HG03045 (cell line): ENCODE data around the gene RNGTT.
"Not testable (repeated sequence)": the region's sequence is repeated elsewhere in the genome, so short reads cannot be mapped to it uniquely, and the experiment has no call there.

ENCODE experiments used
- ATAC-seq: cut with Tn5 transposase; IDR thresholded peaks from one replicate; pipeline ENCODE4 v1.9.1; 2021; ENCODE audit warnings: mild to moderate bottlenecking, moderate library complexity; ENCODE audit not compliant: unreplicated experiment

RNGTT gene

DNA sequence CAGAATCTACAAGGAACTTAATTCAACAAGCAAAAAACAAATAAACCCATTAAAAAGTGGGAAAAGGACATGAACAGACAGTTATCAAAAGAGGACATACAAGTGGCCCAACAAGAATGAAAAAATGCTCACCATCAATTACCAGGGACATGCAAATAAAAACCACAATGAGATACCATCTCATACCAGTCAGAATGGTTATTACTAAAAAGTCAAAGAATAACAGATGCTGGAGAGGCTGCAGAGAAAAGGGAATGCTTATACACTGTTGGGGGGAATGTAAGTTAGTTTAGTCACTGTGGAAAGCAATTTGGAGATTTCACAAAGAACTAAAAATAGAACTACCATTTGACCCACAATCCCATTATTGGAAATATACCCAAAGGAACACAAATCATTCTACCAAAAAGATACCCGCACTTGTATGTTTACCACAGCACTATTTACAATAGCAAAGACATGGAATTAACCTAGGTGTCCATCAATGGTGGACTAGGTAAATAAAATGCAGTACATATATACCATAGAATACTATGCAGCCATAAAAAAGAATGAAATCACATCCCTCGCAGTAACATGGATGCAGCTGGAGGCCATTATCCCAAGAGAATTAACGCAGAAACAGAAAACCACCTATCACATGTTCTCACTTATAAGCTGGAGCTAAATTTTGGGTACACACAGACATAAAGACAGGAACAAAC is 48.4 kb downstream of the RNGTT start:
- ATAC-seq = no peak

DNA sequence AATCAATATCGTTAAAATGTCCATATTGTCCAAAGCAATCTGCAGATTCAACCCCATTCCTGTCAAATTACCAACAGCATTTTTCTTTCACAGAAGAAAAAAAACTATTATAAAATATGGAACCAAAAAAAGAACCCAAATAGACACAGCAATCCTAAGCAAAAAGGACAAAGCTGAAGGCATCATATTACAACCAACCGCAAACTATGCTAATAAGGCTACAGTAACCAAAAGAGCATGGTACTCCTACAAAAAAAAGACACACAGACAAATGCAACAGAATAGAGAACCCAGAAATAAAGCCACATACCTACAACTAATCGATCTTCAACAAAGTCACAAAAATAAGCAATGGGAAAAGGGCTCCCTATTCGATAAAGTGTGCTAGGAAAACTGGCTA is 49.2 kb downstream of the RNGTT start:
- ATAC-seq = no peak

DNA sequence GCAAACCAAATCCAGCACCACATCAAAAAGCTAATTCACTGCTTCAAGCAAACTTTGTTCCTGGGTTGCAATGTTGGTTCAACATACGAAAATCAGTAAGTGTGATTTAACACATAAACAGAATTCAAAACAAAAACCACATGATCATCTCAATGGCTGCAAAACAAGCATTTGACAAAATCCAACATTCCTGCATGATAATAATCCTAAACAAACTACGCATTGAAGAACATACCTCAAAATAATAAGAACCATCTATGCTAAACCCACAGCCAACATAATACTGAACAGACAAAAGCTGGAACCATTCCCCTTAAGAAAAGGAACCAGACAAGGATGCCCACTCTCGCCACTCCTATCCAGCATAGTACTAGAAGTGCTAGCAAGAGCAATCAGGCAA is 49.9 kb downstream of the RNGTT start:
- no peak for ATAC-seq

DNA sequence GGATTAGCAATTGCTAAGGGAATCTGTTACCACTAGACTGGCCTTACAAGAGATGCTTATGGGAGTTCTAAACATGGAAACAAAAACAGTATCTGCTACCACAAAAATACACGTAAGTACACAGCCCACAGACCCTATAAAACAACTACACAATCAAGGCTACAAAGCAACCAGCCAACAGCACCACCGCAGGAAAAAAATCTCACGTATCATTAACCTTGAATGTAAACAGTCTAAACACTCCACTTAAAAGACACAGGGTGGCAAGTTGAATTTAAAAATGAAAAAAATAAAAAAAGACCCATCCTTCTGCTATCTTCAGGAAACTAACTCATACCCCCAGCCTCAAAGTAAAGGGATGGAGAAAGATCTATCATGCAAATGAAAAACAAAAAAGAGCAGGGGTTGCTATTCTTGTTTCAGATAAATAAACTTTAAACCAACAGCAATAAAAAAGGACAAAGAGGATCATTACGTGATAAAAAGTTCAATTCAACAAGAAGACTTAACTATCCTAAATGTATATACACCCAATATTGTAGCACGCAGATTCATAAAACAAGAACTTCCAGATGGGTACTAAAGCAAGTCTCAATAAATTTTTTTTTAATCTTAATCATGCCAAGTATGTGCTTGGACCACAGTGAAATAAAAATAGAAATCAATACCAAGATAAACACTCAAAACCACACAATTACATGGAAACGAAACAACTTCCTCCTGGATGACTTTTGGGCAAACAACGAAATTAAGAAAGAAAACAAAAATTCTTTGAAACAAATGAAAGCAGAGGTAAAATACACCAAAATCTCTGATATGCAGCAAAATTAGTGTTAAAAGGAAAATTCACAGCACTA is 52.3 kb downstream of the RNGTT start:
- ATAC-seq = no peak

DNA sequence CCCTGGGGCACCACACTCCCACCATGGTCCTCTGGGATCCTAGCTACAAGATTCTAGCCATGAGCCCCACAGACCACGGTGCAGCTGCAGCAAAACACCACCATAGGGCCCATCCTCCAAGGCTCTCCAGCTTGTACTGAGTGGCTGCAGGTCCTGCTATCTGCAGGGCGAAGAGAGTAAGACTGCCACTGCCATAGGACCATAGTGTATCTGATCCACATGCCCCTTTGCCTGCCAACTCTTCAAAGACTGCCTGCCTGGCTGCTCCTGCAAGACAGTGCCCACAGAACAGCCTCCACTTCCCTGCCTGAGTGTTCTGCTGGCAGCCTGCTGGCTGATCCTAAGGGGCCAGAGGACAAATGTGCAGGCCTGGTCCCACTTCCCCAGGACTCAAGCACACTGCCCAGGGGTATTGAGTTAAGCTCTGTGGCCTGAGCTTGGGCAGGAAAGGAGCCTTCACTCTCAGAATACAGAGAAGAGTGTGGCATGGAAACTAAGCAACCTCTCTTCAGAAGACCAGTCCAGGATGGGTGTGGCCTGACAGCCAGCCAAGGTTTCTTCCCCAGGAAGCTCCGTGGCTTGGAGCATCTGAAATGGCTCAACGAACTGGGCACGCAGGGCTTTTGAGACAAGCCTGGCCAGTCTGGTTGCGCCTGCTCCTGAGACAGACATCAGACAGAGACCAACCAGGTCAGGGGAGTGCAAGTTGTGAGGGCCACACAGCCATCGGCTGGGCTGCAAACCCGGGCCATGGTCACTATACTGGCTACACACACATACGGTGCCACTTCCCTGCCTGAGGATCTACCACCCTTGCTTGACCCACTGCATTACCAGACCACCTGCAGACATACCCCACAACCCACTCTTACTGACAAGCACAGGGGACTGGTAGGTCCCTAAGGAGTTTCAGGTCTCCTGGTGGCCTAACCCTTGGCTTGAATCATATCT is 54.5 kb downstream of the RNGTT start:
- no peak for ATAC-seq

DNA sequence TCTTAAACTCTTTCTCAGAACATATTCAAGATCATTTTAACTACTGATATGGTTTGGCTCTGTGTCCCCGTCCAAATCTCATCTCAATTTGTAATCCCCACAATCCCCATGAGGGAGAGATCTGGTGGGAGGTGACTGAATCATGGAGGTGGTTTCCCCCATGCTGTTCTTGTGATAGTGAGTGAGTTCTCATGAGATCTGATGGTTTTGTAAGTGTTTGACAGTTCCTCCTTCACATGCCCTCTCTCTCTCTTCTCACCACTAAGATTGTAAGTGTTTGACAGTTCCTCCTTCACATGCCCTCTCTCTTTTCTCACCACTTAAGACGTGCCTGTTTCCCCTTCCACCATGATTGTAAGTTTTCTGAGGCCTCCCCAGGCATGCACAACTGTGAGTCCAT is 56.3 kb downstream of the RNGTT start:
- not testable (repeated sequence) for ATAC-seq

DNA sequence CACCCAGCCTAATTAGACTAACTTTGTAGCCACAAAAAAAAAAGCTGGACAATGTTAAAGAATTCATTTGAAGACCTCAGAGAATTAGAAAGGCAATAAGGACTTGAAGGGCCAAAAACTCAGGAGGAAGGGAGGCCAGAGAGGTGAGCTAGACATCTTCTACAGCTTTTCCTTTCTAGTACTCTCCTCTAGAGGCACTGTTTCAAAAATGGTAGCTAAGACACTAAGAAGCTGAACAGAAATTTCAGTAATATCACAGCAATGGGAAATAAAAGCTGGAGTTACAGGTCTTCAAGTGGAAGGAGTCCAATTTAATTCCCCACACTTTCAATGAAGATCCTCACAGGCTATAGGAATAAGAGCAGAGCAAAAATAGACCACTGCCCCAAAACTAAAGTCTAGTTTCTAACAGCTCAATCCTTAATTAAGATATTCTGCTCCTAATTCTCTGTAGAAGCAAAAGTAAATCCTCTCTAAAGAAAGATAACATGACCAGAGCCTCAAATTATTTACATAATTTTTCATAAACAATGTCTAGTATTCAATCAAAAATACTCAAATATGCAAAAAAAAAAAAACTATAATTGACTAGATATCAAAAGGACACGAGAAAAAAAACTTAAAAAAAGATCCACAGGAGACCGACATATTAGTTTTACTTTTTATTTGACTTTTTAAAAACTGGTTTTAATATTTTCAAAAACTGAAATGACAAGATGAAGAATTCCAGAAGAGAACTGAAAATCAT is 63.7 kb downstream of the RNGTT start:
- no peak for ATAC-seq

DNA sequence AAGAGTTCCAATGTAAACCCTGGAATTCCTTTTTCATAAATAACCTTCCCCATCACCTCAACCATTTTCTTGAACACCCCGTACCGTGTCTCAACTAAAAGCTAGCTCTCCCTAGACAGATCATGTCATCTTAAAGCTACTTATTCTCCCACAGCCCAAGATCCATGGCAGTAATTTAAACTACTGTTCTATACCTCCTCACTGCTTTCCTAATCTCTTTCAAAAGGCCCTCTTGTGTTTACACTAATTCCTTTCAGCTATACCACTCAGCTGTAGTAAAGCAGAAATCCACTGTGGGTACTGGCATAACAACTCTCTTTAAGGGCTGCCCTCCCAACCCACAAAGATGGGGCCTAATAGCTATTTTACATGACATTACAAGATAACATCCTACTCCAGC is 67.5 kb downstream of the RNGTT start:
- no peak for ATAC-seq

DNA sequence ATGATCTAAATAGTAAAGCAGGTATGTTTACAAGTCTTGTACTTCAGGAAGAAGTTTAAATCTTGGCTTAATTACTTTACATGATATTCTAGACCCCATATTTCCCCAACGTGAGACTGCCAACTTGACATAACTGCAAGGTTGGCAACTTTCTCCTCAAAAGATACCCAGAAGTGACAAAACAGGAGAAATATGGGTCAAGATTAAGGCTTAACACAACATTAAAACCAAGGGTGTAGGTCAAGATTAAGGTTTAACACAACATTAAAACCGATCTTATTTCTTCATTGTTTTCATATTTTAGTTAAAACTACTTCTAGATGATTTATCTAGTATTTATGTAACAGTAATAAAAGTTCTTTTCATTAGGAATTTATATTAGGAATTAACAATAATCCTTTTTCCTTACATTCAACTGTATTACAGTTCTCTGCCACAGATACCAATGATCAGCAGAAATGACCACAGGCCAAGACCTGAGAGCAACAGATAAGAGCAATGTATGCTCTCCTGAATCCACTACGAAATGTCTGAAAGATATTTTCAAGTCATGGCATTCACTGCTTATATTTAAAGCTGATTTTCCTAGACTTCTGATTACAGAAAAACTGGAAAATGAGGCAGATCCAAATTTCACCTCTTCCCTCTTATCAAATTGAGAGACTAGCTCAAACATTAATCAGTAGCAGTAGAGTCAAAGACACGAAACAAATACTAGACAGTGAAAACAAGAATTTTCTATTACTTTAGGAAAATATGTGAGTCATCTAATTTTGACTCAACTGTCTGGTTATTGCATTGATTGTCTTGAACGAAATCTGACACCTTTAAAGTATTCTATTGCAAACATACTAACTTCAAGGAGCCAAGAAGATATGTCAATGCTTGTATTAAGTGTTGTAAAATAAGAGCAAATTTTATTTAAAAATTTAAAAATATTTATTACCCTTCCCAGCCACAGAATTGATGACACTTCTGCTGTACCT is 72.3 kb downstream of the RNGTT start:
- ATAC-seq = no peak

DNA sequence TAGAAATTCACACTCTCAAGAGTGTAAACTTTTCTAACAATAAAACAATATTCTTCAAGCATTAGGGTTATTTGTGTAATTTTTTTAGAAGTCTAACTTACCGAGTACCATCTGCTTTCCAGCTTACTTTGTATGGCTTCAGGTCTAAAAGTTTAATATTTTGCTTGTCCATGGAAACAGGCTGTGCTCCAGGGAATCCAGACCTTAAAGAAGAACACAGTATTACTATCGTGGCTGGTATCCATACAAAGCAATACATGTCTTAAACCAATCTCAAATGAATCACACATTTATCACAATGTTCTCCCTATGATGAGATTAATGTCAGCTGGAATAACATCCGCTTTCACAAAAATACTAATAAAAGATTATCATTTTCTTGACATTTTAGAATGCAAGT is 73.0 kb downstream of the RNGTT start:
- no peak for ATAC-seq

DNA sequence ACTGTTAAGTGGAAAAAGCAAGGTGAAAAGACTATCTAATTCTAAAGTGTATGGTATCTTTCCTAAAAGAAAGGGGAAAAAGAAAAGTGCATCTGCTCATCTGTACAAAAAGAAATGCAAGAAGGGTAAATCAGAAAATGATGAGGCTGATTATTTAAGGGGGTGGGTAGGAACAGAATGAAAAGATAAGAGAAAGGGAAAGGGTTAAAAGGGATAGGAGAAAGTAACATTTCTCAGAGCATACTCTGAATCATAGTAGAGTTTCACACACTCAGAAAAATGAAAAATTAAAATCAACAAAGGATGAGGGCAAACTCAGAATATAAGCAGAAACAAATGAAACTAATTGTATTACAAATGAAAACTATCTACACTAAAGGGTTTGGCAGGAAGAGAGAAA is 79.1 kb downstream of the RNGTT start:
- ATAC-seq = no peak

DNA sequence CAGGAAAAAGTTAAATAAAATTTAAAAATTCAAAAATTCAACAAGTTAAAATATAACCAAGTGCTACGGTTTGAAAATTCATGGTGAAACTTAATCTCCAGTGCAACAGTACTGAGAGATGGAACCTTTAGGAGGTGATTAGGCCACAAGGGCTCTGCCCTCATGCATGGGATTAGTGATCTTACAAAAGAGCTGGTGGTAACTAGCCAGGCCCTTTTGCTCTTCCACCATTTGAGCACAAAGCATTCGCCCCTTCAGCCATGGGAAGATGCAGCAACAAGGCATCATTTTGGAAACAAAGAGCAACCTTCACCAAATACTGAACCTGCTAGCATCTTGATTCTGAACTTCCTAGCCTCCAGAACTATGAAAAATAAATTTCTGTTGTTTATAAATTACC is 80.9 kb downstream of the RNGTT start:
- ATAC-seq = no peak

DNA sequence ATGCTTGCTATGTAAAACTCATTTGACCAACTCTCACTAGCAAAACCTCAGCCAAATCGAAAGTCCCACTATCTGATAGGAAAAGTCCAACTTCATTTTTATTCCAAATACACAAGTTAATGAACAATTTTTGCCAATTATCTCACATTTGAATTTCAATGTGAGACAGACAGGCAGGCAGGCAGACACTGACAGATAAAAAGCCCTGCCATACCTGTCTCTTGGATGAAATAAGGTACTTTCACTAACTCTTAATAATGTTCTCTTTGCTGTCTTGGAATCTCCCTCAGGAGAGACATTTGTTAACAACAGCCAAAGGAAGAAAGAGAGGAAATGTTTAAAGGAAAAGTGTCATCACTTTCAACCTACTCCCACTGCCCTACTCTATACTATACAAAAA is 82.0 kb downstream of the RNGTT start:
- ATAC-seq = no peak

DNA sequence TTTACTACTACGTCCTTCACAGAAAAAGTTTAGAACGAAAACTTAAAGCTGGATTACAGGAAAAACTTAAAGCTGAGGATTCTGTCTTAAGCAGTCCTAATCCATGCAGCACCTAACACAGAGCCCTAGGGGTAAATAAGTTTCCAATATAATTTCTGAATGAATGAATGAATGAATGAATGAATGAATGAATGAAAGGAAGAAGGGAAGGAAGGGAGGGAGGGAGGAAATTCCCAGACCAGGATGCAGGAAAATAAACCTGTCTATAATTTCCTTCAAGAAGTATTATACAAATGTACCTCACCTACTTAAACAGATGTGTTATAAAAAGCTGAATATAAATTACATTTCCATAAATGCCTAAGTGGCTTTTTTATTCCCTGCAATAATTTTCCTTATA is 83.4 kb downstream of the RNGTT start:
- no peak for ATAC-seq

DNA sequence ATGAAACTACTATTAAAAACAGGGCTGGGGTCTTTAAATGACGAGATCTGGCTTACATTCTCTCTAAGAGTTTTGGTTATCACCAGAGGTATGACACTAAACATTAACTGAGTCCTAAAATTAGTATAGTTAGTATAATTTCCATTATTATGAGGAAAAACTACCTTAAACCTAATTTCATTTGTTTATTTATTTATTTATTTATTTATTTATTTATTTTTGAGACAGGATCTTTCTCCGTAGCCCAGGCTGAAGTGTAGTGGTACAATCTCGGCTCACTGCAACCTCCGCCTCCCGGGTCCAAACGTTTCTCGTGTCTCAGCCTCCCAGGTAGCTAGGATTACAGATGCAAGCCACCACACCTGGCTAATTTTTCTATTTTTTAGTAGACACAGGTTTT is 85.5 kb downstream of the RNGTT start:
- no peak for ATAC-seq

DNA sequence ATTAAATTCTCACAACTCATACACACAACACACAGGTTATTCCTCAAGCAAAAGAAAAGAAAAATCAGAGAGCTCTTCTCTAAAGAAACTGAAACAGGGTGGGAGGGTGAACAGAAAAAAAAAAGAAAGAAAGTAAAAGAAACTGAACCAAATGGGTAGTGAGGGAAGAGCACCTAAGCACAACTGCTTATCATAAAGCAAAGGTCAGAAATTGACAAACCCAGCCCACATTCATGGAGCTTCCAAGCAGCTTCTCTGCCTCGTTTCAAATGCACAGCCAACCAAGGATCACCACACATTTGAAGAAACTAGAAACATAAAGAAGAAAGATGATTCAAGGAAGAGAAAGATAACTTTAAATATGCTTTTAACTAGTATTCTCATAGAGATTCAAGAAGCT is 90.5 kb downstream of the RNGTT start:
- no peak for ATAC-seq

DNA sequence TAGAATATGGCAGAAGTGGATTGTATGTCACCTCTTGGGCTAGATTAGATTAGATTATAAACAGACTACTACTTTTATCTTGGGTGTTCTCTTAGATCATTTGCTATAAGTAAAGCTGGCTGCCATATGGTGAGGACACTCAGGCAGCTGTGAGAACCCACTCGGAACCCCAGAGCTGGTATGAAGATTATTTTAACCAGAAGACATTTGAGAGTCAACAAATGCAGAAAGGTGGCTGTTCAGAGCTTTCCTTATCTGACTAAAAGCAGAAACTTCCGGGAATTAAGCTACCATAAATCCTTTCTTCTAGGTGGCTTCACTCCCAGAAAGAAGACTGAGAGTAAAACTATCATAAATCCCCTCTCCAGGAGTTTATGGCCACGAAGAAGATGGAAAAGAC is 91.9 kb downstream of the RNGTT start:
- no peak for ATAC-seq

DNA sequence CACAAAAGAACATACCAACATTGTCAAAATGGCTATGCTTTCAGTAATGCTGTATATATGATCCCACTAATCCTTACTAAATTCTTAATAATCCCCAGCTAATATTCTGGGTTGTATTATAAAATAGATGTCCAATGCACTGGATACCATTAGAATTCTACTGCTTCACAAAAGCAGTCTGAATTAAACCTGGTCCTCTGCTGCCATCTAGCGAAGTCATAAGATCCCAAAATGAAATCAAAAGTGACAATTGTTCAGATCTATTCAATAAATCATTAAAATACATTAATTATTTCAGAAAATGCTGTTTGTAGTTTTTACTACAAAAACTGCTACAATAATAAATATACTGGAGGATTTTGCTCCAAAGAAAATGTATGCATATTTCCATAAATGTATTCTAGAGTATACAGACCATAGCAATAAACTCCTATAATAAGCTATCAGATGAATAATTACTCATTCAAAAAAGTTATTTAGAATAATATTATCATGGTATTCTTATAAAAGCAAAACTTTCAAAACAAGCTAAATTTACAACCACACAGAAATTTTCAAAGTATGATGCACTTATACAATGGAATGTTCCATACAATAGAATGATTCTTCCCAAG is 92.6 kb downstream of the RNGTT start:
- ATAC-seq = no peak
